Neural crest cell (in vitro differentiated cells): ENCODE results near the gene KCNT2. TPM values are rescaled to one million over a fixed set of nuclear protein-coding genes. Genes with fewer than 3 reads are reported as not detected.

ENCODE experiments used
- DNase-seq: peaks from one replicate; pipeline ENCODE4 v3.0.0; 2021; ENCODE audit warnings: low read depth, mixed read lengths, low spot score
- H3K27ac Mint-ChIP-seq: one replicate; pipeline ENCODE4 v1.8.0; 2021; ENCODE audit warnings: mild to moderate bottlenecking, mixed read lengths; ENCODE audit not compliant: unreplicated experiment
- H3K27me3 Mint-ChIP-seq: 2 replicates; pipeline ENCODE4 v1.8.0; 2021; ENCODE audit warnings: low read depth, mild to moderate bottlenecking, mixed read lengths
- H3K36me3 Mint-ChIP-seq: 2 replicates; pipeline ENCODE4 v1.8.0; 2021; ENCODE audit warnings: low read depth, mild to moderate bottlenecking, mixed read lengths
- H3K4me1 Mint-ChIP-seq: 2 replicates; pipeline ENCODE4 v1.8.0; 2021; ENCODE audit warnings: mixed read lengths
- H3K4me3 Mint-ChIP-seq: one replicate; pipeline ENCODE4 v1.8.0; 2021; ENCODE audit warnings: mild to moderate bottlenecking, mixed read lengths
- H3K9me3 Mint-ChIP-seq: 2 replicates; pipeline ENCODE4 v1.8.0; 2021; ENCODE audit warnings: mixed read lengths
- CTCF ChIP-seq: fragments of 200-600 bp; sonication (generic); conservative IDR thresholded peaks from 2 replicates; pipeline ENCODE4 v1.5.0; 2021; ENCODE audit warnings: antibody characterized with exemption, mild to moderate bottlenecking
- total RNA-seq: library from RNA; stranded (reverse); gene quantifications from 2 replicates; pipeline ENCODE4 v1.2.1, GENCODE V29; 2021

KCNT2 gene
- total RNA-seq, 1 donor from 2014 or later: 12.6 TPM

GRCh38 chr1:196255762-196256161 is 352.5 kb downstream of the KCNT2 start:
- Mint-ChIP-seq H3K4me1 (peaks cover 4% of the 10 kb centered on the region), H3K9me3 (no peaks in the 10 kb centered on the region), H3K36me3 (no peaks in the 10 kb centered on the region), H3K27me3 (no peaks in the 10 kb centered on the region), H3K27ac (no peak overlapping the region), H3K4me3 (no peak overlapping the region)
- TF ChIP-seq CTCF: no peak
- no peak for DNase-seq

GRCh38 chr1:196229546-196229945 is 378.7 kb downstream of the KCNT2 start:
- DNase-seq: no peak
- no peak overlapping the region for H3K4me3 Mint-ChIP-seq
- no peaks in the 10 kb centered on the region for H3K4me1 Mint-ChIP-seq
- H3K27ac Mint-ChIP-seq: no peak overlapping the region
- no peaks in the 10 kb centered on the region for H3K27me3 Mint-ChIP-seq
- no peak for TF ChIP-seq CTCF
- H3K9me3 Mint-ChIP-seq: peaks cover 8% of the 10 kb centered on the region
- H3K36me3 Mint-ChIP-seq: peaks cover 30% of the 10 kb centered on the region

- H3K27me3 Mint-ChIP-seq: no peaks in the 10 kb centered on the region
- H3K36me3 Mint-ChIP-seq: no peaks in the 10 kb centered on the region
Measured at GRCh38 chr1:196214866-196215265, 393.4 kb downstream of the KCNT2 start.

GRCh38 chr1:196209983-196210382 is 398.3 kb downstream of the KCNT2 start:
- Mint-ChIP-seq H3K27me3 (no peaks in the 10 kb centered on the region), H3K27ac (no peak overlapping the region), H3K9me3 (peaks cover 4% of the 10 kb centered on the region), H3K4me3 (no peak overlapping the region), H3K36me3 (no peaks in the 10 kb centered on the region), H3K4me1 (no peaks in the 10 kb centered on the region)
- DNase-seq: no peak
- TF ChIP-seq CTCF: no peak

More at GRCh38 chr1:196214866-196215265, 393.4 kb downstream of the KCNT2 start:
- no peak for TF ChIP-seq CTCF
- H3K27ac Mint-ChIP-seq: no peak overlapping the region
- no peak overlapping the region for H3K4me3 Mint-ChIP-seq
- H3K9me3 Mint-ChIP-seq: peaks cover 5% of the 10 kb centered on the region
- DNase-seq: no peak
- no peaks in the 10 kb centered on the region for H3K4me1 Mint-ChIP-seq

GRCh38 chr1:196209265-196209664 is 399.0 kb downstream of the KCNT2 start:
- no peaks in the 10 kb centered on the region for H3K27me3 Mint-ChIP-seq
- H3K4me1 Mint-ChIP-seq: no peaks in the 10 kb centered on the region
- no peak overlapping the region for H3K27ac Mint-ChIP-seq

More at GRCh38 chr1:196209265-196209664, 399.0 kb downstream of the KCNT2 start:
- TF ChIP-seq CTCF: no peak
- Mint-ChIP-seq H3K9me3 (peaks cover 7% of the 10 kb centered on the region), H3K36me3 (no peaks in the 10 kb centered on the region), H3K4me3 (no peak overlapping the region)
- DNase-seq: no peak
